CD4-positive, alpha-beta T cell treated with Interferon gamma for 1 hour (primary cell): ENCODE measurements around the gene P2RY11.

Source experiments
- DNase-seq: peaks from one replicate; pipeline ENCODE4 v3.0.0-alpha.2; 2020

P2RY11 gene, protein sequence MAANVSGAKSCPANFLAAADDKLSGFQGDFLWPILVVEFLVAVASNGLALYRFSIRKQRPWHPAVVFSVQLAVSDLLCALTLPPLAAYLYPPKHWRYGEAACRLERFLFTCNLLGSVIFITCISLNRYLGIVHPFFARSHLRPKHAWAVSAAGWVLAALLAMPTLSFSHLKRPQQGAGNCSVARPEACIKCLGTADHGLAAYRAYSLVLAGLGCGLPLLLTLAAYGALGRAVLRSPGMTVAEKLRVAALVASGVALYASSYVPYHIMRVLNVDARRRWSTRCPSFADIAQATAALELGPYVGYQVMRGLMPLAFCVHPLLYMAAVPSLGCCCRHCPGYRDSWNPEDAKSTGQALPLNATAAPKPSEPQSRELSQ

DNA sequence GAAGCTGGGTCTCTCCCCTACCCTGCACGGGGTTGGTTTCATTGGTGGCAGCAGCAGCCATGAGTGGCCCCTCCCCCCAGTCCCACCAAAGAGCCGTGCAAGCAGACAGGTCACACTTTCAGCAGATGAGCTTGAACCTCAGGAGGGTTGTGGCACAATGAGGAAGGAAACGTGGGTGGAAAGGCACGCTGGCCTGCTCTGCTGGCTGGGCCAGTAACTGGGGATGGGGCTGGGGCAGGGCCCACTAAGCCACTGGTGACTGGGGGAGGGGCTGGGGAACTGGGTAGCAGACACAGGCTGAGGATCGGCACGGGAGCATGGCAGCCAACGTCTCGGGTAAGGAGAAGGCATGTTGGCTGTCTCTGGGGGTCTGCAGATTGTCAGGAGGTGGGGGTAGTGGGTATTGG lies at the start of gene P2RY11:
P2RY11 (plus strand) TSS at position 289 of the 407 bp plus-strand sequence; CDS start at position 318, 29 bp downstream.
- DNase-seq: peak; percentile 47

DNA sequence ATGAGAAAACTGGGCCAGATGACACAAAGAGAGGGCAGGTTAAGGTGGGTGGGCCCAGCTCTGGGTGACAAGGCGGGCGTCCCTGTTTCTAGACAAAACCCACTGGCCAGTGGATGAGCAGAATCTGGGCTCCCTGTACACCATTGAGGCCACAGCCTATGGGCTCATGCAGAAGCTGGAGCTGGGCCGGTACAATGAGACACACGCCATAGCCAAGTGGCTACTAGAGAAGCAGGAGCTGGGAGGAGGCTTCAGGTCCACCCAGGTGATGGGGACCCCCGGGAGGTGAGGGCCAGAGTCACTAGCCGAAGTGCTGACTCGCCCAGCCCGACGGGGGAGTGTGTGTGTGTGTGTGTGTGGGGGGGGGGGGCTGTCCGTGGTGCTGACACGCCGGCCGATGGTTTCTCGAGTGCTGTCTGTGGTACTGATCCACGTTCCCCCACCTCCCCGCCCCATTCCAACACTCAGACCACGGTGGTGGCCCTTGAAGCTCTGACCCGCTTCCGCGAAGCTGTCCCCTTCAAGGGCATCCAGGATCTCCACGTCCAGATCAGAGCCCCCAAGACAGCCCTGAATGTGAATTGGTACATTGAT lies 49.7 kb upstream of the P2RY11 start:
- no peak for DNase-seq

DNA sequence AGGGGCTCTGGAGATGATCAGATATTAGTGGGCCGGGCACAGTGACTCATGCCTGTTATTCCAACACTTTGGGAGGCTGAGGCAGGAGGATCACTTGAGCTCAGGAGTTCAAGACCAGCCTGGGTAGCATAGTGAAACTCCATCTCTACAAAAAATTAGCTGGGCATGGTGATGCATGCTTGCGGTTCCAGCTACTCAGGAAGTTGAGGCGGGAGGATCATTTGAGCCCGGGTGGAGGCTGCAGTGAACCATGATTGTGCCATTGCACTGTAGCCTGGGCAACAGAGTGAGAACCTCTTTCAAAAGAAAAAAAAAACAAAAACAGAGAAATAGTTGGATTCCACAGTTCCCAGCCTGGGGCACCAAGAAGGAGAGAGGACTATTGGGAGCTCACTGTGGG lies 43.3 kb upstream of the P2RY11 start:
- no peak for DNase-seq

DNA sequence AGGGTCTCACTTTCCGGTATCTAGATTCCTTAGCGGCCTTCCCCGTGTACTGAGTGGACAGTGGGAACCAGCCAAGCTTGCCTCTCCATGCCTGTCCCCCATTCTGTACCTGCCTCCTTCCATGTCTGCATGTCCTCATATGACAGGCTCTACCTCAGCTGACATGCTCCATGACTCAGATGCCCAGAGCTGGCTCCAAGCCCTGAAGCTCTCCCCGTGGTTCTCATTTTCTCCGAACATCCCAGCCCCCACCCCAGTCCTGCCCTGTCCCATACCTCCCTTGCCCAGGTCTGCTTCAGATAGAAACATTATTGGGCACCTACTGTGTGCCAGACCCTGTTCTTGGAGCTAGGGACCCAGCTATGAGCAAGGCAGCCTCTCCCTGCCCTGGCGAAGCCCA lies 42.4 kb upstream of the P2RY11 start:
- no peak for DNase-seq

DNA sequence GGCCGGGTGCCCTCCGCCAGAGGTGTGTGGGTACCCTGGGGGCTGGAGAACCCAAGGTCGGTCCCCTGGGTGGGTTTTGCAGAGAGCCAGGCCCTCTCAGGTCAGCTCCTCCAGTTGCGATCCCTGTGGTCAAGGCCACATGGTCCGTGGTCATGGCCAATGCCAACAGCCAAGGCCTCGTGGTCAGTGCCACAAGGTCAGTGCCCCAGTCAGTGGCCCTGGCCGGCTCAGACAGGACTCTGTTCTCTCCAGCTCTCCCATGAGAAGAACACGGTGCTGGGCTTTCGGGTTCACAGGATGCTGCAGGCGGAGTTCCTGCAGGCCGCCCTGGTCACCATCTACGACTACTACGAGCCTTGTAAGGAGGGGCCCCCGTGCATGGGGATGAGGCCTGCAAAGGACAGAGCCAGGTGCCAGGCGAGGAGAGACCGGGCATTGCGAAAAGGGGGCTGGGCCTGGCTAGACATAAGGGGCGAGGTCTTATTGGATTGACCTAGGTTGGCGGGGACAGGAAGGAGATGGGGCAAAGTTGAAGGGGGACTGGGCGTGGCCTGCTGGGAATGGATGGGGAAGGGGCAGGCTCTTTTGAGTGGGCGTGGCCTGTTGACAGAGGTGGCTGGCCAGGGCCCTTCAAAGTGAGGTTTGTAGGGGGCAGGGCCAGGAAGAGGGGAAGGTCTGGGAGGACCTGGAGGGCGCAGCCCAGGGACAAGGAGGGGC lies 40.6 kb upstream of the P2RY11 start:
- no peak for DNase-seq

DNA sequence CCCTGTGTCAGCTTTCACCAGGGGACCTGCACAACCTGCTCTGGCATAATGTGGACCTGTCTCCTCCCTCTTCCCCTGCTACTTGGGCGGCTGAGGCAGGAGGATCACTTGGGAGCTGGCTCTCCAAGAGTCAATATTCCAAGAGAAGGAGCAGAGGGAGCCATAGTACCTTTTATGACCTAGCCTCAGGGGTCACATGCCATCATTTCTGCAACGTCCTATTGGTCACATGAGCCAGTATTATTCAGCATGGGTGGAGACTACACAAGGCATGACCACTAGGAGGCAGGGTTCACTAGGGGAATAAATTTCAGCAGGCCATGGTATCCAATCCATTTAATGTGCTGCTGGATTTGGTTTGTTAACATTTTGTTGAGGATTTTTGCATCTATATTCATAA lies 37.3 kb upstream of the P2RY11 start:
- peak; percentile 44 for DNase-seq

DNA sequence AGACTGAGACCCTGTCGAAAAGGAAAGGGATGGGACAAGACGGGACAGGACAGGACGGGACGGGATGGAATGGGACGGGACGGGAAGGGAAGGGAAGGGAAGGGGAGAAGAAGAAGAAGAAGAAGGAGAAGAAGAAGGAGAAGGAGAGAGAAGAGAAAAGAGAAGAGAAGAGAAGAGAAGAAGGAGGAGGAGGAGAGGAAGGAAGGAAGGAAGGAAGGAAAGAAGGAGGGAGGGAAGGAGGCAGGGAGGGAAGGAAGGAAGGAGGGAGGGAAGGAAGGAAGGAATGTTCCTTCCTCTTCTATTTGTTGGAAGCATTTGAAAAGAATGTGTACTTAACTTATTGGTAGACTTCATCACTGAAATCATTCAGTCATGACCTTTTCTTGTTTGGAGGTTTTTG lies 35.0 kb upstream of the P2RY11 start:
- DNase-seq: no peak

DNA sequence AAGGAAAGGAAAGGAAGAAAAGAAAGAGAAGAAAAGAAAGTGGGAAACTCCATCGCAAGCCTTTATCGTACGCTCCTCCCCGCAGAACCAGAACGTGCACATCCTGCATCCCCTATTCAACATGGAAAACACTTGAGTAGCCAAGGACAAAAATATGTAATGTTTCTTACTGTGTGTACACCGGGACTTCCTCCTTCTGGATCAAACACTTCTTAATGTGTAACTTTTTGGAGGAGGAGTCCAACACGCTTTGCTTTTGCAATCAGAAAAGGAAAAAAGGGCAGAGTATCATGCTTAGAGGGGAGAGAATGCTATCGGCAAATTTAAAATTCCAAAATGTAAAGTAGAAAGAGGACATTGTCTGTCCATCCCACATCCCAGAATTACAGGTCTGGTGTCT lies 33.2 kb upstream of the P2RY11 start:
- DNase-seq: no peak

DNA sequence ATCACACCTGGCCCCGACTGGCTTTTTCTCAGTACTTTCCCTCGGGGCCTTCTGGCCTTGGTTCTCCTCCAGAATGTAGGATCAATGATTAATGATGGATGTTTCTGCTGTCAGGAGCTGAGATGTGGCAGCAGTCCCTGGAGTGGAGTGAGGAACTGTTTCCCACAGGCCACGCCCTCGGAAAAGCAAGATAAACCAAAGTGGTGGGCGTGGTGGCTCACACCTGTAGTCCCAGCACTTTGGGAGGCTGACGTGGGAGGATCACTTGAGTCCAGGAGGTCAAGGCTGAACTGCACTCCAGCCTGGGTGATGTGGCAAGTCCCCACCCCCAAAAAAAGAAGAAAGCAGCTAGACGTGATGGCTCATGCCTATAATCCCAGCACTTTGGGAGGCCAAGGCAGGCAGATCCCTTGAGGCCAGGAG lies 32.5 kb upstream of the P2RY11 start:
- DNase-seq: no peak

DNA sequence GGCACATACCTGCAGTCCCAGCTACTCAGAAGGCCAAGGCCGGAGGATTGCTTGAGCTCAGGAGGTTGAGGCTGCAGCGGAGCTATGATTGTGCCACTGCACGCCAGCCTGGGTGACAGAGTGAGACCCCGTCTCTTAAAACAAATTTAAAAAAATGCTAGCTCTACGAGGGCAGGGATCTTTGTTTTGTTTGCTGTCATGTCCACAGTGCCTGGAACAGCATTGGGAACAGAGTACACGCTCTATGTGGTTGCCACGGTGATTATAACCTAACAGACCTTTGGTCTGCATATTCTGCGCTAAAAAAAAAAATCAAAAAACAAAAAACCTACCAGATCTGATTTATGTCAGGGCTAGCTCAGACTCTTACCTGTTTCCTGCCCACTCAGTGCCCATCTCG lies 27.6 kb upstream of the P2RY11 start:
- DNase-seq: no peak

DNA sequence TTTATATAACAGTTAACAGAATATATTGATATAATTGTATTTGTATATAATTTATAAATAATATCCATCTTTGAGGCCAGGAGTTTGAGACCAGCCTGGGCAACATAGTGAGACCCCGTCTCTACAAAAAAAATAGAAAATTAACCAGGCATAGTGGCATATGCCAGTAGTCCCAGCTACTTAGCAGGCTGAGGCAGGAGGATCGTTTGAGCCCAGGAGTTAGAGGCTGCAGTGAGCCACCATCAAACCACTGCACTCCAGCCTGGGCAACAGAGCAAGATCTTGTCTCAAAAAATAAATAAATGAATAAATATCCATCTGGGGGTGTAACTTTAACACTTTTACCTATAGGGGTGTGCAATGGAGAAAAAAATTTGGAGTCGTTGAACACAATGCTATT lies 26.7 kb upstream of the P2RY11 start:
- DNase-seq: no peak

DNA sequence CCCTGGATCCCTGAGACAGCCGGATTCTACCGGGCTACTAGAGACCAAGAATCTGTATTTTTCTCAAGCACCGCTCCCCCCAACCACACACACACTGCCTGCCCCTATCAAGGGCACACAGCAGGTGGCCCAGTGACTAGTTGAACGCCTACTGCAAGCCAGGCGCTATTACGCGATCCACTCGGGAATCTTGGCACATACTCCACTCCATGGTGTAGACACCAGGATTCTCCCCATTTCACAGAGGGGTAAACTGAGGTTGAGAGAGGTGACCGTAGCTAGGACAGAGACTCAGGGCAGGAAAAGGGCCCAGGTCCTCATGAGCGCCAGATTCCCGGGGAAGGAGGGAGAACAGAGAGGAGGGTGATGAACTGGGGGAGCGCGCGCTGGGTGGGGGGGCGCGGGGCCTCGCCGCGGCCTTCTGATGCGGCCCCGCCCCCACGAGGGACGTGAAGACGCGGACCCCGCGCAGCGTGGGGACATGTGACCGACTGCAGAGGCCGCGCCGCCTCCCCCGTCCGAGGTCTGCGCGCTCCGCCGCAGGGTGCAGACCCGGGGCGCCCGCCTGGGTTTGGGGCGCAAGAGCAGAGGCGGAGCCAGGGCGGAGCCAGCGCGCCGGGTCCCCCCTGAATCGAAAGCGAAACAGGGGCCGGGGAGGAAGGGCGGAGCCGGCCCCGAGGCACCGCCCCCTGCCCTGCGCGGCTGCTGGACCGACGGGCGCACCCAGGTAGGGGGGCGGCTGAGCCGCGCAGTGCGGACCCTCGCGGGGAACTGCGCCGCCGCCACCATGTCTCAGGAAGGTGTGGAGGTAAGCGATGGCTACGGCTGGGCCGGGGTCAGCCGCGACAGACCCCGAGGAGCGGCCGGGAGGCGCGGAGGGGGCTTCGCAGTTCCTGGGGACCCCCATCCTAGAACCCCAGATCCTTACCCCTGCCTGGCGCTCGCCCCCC lies 25.6 kb upstream of the P2RY11 start, which contains the start of gene SHFL:
SHFL (plus strand) TSS at position 677 of the 950 bp plus-strand sequence; CDS start at position 788, 111 bp downstream.
- DNase-seq: peak; percentile 84

DNA sequence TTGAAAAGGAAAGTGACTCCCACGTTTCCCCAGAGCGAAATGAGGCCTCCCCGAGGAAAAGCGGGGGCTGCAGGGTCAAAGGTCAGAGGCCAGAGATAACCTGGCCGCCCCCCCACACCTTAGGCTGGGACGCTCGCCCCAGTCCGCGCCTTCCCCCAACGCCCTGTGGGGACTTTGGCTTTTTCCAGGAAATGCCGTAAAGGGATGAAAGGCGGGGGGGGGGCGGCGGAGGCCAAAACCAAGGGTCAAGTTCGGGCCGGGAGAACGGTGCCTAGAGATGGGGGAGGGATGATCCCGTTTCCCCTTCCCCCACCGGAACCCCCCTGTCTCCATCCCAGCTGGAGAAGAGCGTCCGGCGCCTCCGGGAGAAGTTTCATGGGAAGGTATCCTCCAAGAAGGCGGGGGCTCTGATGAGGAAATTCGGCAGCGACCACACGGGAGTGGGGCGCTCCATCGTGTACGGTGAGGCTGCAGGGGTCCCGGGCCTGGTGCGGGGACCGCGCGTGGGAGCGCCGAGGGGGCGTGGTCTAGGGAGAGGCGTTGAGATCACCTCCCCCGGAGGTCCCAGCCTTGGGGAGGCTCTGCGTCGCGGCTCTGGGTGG lies 24.8 kb upstream of the P2RY11 start:
- no peak for DNase-seq

DNA sequence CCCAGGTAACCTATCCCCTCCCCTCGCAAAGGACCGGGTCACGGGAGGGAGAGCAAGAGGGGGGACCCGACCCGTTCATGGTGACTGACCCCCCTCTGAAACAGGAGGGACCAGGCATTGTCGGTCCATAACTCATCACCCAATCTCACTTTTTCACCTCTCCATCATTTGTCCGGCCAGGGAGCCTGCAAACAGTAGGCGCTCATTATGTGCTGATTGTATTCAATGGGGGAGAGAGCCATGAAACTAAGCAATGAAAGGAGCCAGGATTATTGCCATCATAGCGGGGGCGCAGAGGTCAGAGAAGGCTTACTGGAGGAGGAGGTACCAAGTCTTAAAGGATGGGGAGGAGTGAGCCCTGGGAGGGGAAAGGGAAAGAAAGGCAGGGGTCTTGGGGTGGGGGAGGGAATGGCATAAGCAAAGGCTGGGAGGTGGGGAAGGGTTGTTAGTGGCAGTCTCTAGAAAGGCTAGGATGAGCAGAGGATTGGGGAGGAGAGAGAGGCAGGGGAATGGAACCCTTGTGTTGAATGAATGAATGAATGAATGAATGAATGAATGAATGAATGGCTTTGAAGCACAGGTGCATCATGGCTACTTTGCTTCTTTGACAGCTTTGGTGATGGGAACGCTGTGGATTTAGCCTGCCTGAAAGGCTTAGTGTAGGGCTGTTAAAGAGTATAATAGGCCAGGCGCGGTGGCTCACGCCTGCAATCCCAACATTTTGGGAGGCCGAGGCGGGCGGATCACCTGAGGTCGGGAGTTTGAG lies 24.0 kb upstream of the P2RY11 start:
- no peak for DNase-seq

DNA sequence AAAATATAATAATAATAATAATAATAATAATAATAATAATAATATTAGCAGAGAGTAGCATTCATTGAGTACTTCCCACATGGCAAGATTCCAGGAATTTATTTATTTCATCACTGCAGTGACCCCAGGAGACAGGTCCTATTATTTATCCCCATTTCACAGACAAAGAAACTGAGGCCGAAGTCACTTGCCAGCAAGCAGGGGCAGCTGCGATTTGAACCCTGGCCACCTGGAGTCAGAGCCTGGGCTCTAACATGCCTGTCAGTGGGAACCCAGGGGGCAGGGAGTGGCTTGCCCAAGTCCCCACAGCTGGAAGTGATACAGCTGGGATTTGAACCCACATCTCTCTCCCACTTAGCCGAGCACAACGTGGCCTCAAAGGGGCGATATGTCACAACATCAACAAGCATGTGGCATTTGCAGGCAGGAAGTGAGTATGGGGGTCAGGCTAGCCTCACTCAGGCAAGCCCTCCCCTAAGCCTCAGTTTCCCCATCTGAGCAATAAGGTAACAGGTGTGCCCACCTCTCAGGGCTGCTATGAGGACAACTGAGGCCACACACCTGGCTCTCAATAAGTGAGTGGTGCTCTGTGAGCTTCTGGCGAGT lies 22.4 kb upstream of the P2RY11 start:
- no peak for DNase-seq

DNA sequence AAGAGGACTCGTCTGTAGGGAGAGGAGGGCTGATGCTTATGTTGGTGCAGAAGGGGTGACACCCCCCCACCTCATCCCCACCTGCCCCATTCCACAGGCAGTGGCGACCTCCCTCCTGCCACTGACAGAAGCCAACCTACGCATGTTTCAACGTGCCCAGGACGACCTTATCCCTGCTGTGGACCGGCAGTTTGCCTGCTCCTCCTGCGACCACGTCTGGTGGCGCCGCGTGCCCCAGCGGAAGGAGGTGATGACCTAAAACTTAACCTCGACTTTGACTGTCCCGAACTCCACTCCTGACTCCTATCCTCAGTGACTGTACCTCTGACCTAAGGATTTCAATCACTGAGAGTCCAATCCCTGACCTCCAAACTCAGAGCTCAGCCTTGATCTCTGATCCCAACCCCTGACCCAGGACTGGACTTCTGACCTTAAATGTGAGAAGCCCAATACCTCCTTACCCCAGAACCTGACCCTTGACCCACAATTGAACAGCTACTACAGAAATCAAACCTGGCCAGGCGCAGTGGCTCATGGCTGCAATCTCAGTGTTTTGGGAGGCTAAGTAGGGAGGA lies 21.6 kb upstream of the P2RY11 start:
- DNase-seq: no peak

DNA sequence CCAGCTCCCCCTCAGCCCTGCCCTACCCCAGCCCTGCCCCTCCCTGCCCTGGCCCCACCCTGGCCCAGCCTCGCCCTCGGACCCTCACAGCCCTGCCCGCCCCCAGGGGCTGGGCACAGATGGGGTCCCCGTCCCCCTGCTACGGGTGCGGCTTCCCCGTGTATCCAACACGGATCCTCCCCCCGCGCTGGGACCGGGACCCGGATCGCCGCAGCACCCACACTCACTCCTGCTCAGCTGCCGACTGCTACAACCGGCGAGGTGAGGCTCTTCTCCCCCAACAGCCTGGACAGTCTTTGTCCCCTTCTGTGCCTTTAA lies 20.2 kb upstream of the P2RY11 start:
- no peak for DNase-seq

DNA sequence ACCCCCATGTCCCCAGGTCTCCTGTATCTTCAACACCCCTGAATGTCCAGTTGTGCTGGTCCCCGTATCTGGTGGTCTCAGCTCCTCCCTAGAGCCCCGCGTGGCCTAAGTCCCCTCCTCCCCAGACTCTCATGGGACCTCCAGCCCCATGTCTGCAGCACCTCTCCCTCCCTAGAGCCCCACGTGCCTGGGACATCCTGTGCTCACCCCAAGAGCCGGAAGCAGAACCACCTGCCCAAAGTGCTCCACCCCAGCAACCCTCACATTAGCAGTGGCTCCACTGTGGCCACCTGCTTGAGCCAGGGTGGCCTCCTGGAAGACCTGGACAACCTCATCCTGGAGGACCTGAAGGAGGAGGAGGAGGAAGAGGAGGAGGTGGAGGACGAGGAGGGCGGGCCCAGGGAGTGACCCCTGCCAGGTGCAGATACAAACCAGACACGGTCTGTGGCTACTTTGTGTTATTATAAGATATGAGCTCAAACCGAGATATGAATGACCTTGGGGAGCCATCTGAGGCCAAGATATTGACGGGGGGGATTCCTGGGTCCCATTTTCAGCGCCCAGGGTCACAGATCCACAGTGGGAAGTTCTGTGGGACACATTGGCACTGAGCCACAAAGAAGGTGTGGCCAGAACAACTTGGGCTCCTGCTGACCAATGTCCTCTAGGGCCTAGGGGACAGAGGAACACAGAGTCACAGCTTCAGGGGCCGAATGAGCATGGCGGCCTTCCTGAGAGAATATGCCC lies 19.4 kb upstream of the P2RY11 start:
- no peak for DNase-seq

DNA sequence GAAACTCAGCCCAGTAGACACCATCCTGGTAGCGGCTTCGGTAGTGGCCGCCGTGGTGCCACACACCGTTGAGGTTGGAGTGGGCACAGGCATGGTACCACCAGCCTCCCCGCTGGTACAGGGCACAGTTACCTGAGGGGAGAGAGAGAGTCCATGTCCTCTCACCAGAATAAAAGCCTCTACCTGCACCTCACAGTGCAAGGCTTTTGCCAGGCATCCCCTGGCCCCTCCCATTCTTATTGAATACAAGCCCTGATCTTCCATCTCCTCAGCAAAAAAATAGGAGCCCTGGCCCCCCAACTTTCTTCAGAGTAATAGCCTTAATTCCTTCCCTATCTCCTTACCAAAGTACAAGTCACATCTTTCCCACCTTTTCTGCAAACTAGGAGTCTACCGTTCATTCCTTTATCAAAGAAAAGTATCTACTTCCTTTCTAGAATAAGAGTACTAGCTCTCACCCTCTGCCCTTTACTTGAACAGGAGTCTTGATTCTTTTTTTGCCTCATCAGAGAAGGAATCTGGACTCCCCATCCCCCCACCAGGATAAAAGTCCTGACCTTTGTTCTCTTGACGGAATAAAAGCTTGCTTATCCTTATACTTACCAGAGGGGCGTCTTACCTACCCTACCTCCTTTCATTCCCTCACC lies 18.7 kb upstream of the P2RY11 start:
- no peak for DNase-seq
